K562 (cell line): ENCODE data around the gene CCND3. TPM values are rescaled to one million over a fixed set of nuclear protein-coding genes. Genes with fewer than 3 reads are reported as not detected.

Experiments
- CAMTA2 ChIP-seq: fragments of 250-450 bp; sonication (Bioruptor Pico); conservative IDR thresholded peaks from 2 replicates; pipeline ENCODE4 v1.5.1; 2022
- CBX1 ChIP-seq: sonication (generic); IDR thresholded peaks from 2 replicates; pipeline ENCODE4 v1.6.1; 2016; ENCODE audit warnings: antibody characterized with exemption, low read depth, mild to moderate bottlenecking
- CGGBP1 ChIP-seq: fragments of 250-450 bp; sonication (Bioruptor Pico); IDR thresholded peaks from 2 replicates; pipeline ENCODE4 v1.9.0; 2021; ENCODE audit warnings: mild to moderate bottlenecking
- CHCHD3 ChIP-seq: fragments of 250-450 bp; sonication (Bioruptor Pico); IDR thresholded peaks from 2 replicates; pipeline ENCODE4 v2.1.2; 2022; ENCODE audit warnings: mild to moderate bottlenecking
- ESRRB ChIP-seq: fragments of 250-450 bp; sonication (Bioruptor Pico); IDR thresholded peaks from 2 replicates; pipeline ENCODE4 v1.5.0; 2020; ENCODE audit warnings: mild to moderate bottlenecking, moderate library complexity, borderline replicate concordance
- ETS1 ChIP-seq: conservative IDR thresholded peaks from 2 replicates; pipeline ENCODE4 v1.6.1; 2011; ENCODE audit warnings: low read depth, mild to moderate bottlenecking, low read length; ENCODE audit not compliant: control insufficient read depth
- FOXA1 ChIP-seq: fragments of 450-650 bp; IDR thresholded peaks from 2 replicates; pipeline ENCODE4 v1.6.1; 2016; ENCODE audit warnings: mild to moderate bottlenecking, borderline replicate concordance
- FUS ChIP-seq: fragments of 200-400 bp; formaldehyde crosslinking; optimal IDR thresholded peaks from 2 replicates; pipeline ENCODE3; 2017; ENCODE audit warnings: low read depth, low read length
- HNRNPUL1 ChIP-seq: fragments of 200-400 bp; formaldehyde crosslinking; IDR thresholded peaks from 2 replicates; pipeline ENCODE4 v1.6.1; 2017; ENCODE audit warnings: low read length
- JUN ChIP-seq, 2 experiments: sonication (generic) in 1 of 2; formaldehyde crosslinking in 1 of 2; IDR thresholded peaks; 2 replicates each; pipeline versions ENCODE4 v1.6.1 to v1.8.0; 2012 to 2022; ENCODE audit warnings: borderline replicate concordance in 2 of 2, mild to moderate bottlenecking in 2 of 2, improper control_type of control experiment in 1 of 2, low read depth in 1 of 2, low read length in 1 of 2, missing genetic modification reagents in 1 of 2
- KLF13 ChIP-seq: fragments of 450-650 bp; IDR thresholded peaks from 2 replicates; pipeline ENCODE4 v1.6.1; 2016; ENCODE audit warnings: missing genetic modification characterization, low read depth, mild to moderate bottlenecking, missing compliant biosample characterization, moderate library complexity, borderline replicate concordance
- PHB ChIP-seq: fragments of 250-450 bp; sonication (Bioruptor Pico); IDR thresholded peaks from 2 replicates; pipeline ENCODE4 v1.5.0; 2021
- PHB2 ChIP-seq: fragments of 450-650 bp; IDR thresholded peaks from 2 replicates; pipeline ENCODE4 v1.6.1; 2017; ENCODE audit warnings: low read depth
- SP1 ChIP-seq: sonication (generic); formaldehyde crosslinking; IDR thresholded peaks from 2 replicates; pipeline ENCODE4 v1.8.1; 2022; ENCODE audit warnings: mild to moderate bottlenecking, missing genetic modification reagents
- XRCC5 ChIP-seq: fragments of 200-400 bp; formaldehyde crosslinking; IDR thresholded peaks from 2 replicates; pipeline ENCODE4 v1.6.1; 2017; ENCODE audit warnings: low read depth, mild to moderate bottlenecking, low read length
- ZBTB7A ChIP-seq: IDR thresholded peaks from 2 replicates; pipeline ENCODE4 v1.6.1; 2011; ENCODE audit warnings: low read depth, mild to moderate bottlenecking, low read length, moderate library complexity, borderline replicate concordance; ENCODE audit not compliant: control insufficient read depth
- ZNF121 ChIP-seq: sonication (generic); formaldehyde crosslinking; conservative IDR thresholded peaks from 2 replicates; pipeline ENCODE4 v1.8.0; 2022; ENCODE audit warnings: missing genetic modification reagents
- ZNF23 ChIP-seq: fragments of 250-450 bp; sonication (Bioruptor Pico); IDR thresholded peaks from 2 replicates; pipeline ENCODE4 v1.4.0; 2020; ENCODE audit warnings: mild to moderate bottlenecking
- ZNF24 ChIP-seq: fragments of 450-650 bp; IDR thresholded peaks from 2 replicates; pipeline ENCODE4 v1.6.1; 2016
- ZNF507 ChIP-seq: conservative IDR thresholded peaks from 2 replicates; pipeline ENCODE4 v1.6.1; 2017; ENCODE audit warnings: missing genetic modification characterization, missing compliant biosample characterization
- ZNF830 ChIP-seq: fragments of 250-450 bp; sonication (Bioruptor Pico); IDR thresholded peaks from 2 replicates; pipeline ENCODE4 v1.5.0; 2021; ENCODE audit warnings: mild to moderate bottlenecking
- polyA plus RNA-seq, 8 experiments: library from polyadenylated mRNA; depleted of rRNA in 4 of 8; stranded (reverse) in 5 of 8; unstranded in 3 of 8; fragments of >200 nt; fragmentation: Nextera tagmentation in 2 of 8; fragmentation: Illumina TruSeq in 1 of 8; extraction: Ambion mirVana in 2 of 8; extraction: Trizol in 1 of 8; gene quantifications; 2 replicates each; pipeline versions ENCODE4 v1.2.1 to v1.2.3, GENCODE V29; 2011 to 2014; ENCODE audit warnings: inconsistent platforms in 1 of 8, missing spikeins in 1 of 8
- total RNA-seq, 7 experiments: library from RNA; depleted of rRNA in 6 of 7; stranded (reverse); fragments of >200 nt in 6 of 7; fragmentation: Illumina TruSeq in 2 of 7; extraction: Trizol in 2 of 7; gene quantifications; 2 replicates each; pipeline versions ENCODE4 v1.2.1 to v1.2.3, GENCODE V29; 2011 to 2021; ENCODE audit warnings: low replicate concordance in 1 of 7
- TF ChIP-seq, protein P1 (sequence below): fragments of 250-450 bp; sonication (Bioruptor Pico); IDR thresholded peaks from 2 replicates; pipeline ENCODE4 v1.4.0; 2020

Gene CCND3
- total and polyA plus RNA-seq, 9 of the 15 experiments (the other 6 are each of a cell fraction or from before 2014, with no cell fraction given) = 21.5 to 204 (median 97.4) TPM

DNA sequence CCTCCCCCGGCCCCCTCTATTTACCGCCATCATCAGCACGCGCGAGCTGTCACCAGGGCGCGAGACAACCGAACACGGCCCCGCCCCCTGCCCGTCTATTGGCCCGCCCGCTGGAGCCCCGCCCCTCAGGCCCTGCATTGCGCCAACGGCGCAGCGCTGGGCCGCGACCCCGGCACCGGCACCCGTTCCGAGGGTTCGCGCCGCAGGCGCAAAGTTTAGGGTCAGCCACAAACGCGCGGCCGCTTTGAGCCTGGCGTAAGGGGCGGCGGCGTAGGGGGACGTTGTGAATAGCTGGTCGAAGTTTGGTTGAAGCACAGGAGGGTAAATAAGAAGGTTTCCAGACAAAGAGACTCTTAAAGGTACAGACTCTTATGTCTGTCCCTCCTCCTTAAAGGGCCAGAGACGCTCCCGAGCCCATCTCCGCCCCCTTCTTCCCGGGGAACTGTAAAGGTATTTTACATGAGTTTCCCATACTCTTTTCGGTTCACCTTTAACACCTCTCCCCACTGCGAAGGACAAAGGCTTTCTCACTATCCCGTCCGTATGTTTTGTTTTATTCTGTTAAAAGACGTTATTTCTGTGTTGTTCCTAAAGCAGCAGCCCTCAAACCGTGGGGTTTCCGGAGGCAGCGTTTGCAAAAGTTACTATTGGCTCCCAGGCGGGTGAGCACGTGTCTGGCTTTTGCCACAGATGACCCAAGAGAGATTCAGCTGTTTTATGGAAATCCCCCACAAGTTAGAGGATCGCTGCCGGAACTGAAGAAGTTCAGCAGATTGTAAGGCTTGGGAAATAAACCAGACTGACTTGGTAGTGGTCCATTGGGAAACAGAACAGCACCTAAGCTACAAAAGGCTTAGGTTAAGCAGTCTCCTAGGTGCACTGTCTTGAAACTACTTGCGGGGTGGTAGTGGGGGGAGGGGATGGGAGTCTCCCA lies 46.0 kb downstream of the CCND3 start, which contains the start of gene USP49 (continued):
- no peak for TF ChIP-seq PHB
- no peak for TF ChIP-seq CGGBP1 (CRISPR knock-in tag)
- no peak for TF ChIP-seq ZNF507 (tag)
- TF ChIP-seq CBX1 = 0 out of 2 replicates have a peak, but pooled peaks have one; percentile 56
- TF ChIP-seq, protein P1, sequence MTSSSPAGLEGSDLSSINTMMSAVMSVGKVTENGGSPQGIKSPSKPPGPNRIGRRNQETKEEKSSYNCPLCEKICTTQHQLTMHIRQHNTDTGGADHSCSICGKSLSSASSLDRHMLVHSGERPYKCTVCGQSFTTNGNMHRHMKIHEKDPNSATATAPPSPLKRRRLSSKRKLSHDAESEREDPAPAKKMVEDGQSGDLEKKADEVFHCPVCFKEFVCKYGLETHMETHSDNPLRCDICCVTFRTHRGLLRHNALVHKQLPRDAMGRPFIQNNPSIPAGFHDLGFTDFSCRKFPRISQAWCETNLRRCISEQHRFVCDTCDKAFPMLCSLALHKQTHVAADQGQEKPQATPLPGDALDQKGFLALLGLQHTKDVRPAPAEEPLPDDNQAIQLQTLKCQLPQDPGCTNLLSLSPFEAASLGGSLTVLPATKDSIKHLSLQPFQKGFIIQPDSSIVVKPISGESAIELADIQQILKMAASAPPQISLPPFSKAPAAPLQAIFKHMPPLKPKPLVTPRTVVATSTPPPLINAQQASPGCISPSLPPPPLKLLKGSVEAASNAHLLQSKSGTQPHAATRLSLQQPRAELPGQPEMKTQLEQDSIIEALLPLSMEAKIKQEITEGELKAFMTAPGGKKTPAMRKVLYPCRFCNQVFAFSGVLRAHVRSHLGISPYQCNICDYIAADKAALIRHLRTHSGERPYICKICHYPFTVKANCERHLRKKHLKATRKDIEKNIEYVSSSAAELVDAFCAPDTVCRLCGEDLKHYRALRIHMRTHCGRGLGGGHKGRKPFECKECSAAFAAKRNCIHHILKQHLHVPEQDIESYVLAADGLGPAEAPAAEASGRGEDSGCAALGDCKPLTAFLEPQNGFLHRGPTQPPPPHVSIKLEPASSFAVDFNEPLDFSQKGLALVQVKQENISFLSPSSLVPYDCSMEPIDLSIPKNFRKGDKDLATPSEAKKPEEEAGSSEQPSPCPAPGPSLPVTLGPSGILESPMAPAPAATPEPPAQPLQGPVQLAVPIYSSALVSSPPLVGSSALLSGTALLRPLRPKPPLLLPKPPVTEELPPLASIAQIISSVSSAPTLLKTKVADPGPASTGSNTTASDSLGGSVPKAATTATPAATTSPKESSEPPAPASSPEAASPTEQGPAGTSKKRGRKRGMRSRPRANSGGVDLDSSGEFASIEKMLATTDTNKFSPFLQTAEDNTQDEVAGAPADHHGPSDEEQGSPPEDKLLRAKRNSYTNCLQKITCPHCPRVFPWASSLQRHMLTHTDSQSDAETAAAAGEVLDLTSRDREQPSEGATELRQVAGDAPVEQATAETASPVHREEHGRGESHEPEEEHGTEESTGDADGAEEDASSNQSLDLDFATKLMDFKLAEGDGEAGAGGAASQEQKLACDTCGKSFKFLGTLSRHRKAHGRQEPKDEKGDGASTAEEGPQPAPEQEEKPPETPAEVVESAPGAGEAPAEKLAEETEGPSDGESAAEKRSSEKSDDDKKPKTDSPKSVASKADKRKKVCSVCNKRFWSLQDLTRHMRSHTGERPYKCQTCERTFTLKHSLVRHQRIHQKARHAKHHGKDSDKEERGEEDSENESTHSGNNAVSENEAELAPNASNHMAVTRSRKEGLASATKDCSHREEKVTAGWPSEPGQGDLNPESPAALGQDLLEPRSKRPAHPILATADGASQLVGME (CRISPR knock-in tag) = no peak
- no peak for TF ChIP-seq HNRNPUL1
- TF ChIP-seq FUS = no peak
- peak; percentile 87 for TF ChIP-seq SP1
- TF ChIP-seq PHB2 = no peak
- peak; percentile 99 for TF ChIP-seq ZNF24
- TF ChIP-seq ZNF23 (CRISPR knock-in tag) = no peak
- 0 out of 2 replicates have a peak, but pooled peaks have one; percentile 39 for TF ChIP-seq JUN (IDR thresholded peaks at IDR 0.05; ENCODE audit: borderline replicate concordance, low read depth, low read length)
- TF ChIP-seq JUN (CRISPR knock-in tag; IDR thresholded peaks at IDR 0.05; ENCODE audit: borderline replicate concordance) = no peak
- no peak for TF ChIP-seq CAMTA2
- no peak for TF ChIP-seq ETS1
- no peak for TF ChIP-seq ESRRB (CRISPR knock-in tag)
- no peak for TF ChIP-seq FOXA1
- TF ChIP-seq ZNF121 (CRISPR knock-in tag) = no peak
- TF ChIP-seq KLF13 (tag) = peak; percentile 89
- peak; percentile 89 for TF ChIP-seq ZBTB7A
- no peak for TF ChIP-seq CHCHD3 (CRISPR knock-in tag)
- TF ChIP-seq XRCC5 = no peak
- TF ChIP-seq ZNF830 (CRISPR knock-in tag) = no peak
